Skeletal muscle tissue (tissue), 4 donors: ENCODE results near the gene ESPN. TPM values are rescaled to one million over a fixed set of nuclear protein-coding genes. Genes with fewer than 3 reads are reported as not detected.

Source experiments
- H3K27ac ChIP-seq: one replicate; pipeline ENCODE4 v1.7.0; 2013; ENCODE audit warnings: mild to moderate bottlenecking, low read depth, low read length, inconsistent platforms
- H3K27me3 ChIP-seq, 3 donors: one replicate each; pipeline ENCODE4 v1.7.0; 2013; ENCODE audit warnings: low read length in 3 of 3; ENCODE audit not compliant: control insufficient read depth in 3 of 3, insufficient read depth in 3 of 3
- H3K36me3 ChIP-seq, 3 donors: one replicate each; pipeline ENCODE4 v1.7.0; 2013; ENCODE audit warnings: low read length in 3 of 3; ENCODE audit not compliant: control insufficient read depth in 3 of 3, insufficient read depth in 3 of 3
- H3K4me1 ChIP-seq, 3 donors: one replicate each; pipeline ENCODE4 v1.7.0; 2013; ENCODE audit warnings: low read length in 3 of 3, mild to moderate bottlenecking in 3 of 3; ENCODE audit not compliant: control insufficient read depth in 3 of 3, insufficient read depth in 3 of 3
- H3K4me3 ChIP-seq, 3 donors: one replicate each; pipeline ENCODE4 v1.7.0; 2013; ENCODE audit warnings: low read length in 3 of 3
- H3K9ac ChIP-seq, 3 donors: one replicate each; pipeline ENCODE4 v1.7.0; 2013; ENCODE audit warnings: low read length in 3 of 3, mild to moderate bottlenecking in 3 of 3, moderate library complexity in 2 of 3, low read depth in 1 of 3
- H3K9me3 ChIP-seq, 3 donors: one replicate each; pipeline ENCODE4 v1.7.0; 2013; ENCODE audit warnings: low read length in 3 of 3; ENCODE audit not compliant: control insufficient read depth in 3 of 3
- total RNA-seq: library from RNA; depleted of rRNA; stranded (reverse); fragments of >200 nt; gene quantifications from one replicate; pipeline ENCODE4 v1.2.3, GENCODE V29; 2014
- donor health status: Osteomylitis.

The ESPN gene
- total RNA-seq, 1 donor from 2014 or later = 0.52 TPM

DNA sequence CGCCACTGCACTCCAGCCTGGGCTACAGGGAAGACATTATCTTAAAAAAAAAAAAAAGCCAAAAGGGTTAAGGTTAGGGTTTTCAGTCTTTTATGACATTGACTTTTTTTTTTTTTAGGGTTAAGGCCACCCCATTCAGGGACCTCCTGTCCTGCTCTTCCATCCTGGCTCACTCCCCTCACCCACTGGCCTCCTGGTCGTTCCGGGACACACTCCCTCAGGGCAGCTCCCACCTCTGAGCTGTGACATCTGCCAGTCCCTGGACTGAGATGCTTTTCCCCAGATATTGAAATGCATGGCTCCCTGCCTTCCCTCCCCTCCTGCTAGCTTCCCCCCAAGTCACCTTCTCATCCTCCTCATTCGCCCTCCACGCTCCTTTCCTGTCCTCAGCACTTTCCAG lies 57.2 kb downstream of the ESPN start:
- H3K9ac ChIP-seq = no peak overlapping the region
- H3K9me3 ChIP-seq = no peaks in the 10 kb centered on the region
- no peak overlapping the region for H3K4me3 ChIP-seq
- no peak overlapping the region for H3K27ac ChIP-seq
- peaks cover 10 to 20% (median 18%) of the 10 kb centered on the region in 3 donors for H3K27me3 ChIP-seq
- H3K36me3 ChIP-seq = no peaks in the 10 kb centered on the region
- peaks cover 6 to 8% (median 8%) of the 10 kb centered on the region in 3 donors for H3K4me1 ChIP-seq

DNA sequence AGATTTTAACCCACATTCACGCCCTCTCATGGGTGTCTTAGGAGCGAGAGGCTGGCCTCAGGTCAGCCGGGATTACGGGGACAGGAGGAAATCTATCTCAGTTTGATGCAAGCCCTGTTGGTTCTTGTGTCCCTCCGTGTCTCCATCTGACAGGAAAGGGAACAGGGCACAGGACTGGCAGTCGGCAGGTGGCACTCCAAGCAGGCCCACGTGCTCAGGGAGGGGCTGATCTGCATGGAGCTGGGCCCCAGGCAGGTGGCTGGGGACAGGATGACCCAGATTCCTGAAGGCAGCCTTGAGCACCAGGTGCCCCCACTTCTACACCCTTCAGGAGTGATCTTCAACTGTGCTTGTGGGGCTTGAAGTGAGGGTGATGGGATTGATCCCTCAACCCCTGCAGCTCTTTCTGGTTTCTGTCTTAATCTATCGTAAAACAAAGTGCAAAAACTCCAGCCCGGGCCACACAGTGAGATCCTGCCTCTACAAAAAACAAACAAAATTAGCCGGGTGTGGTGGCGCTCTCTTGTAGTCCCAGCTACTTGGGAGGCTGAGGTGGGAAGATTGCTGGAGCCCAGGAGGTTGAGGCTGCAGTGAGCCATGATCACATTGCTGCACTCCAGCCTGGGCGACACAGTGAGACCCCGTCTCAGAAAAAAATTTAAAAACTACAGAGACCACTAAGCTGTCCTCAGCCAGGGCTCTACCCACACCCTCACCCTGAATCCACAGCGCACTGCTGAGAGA lies 58.6 kb downstream of the ESPN start:
- peaks cover 10 to 20% (median 18%) of the 10 kb centered on the region in 3 donors for H3K27me3 ChIP-seq
- H3K27ac ChIP-seq = no peak overlapping the region
- H3K36me3 ChIP-seq = no peaks in the 10 kb centered on the region
- H3K9me3 ChIP-seq = no peaks in the 10 kb centered on the region
- peaks cover 6 to 8% (median 8%) of the 10 kb centered on the region in 3 donors for H3K4me1 ChIP-seq
- no peak overlapping the region for H3K4me3 ChIP-seq
- H3K9ac ChIP-seq = no peak overlapping the region

GRCh38 chr1:6483761-6484117 lies 59.2 kb downstream of the ESPN start:
- Histone ChIP-seq H3K36me3 (no peaks in the 10 kb centered on the region), H3K9me3 (no peaks in the 10 kb centered on the region), H3K27ac (no peak overlapping the region), H3K27me3 (peaks cover 10 to 20% (median 18%) of the 10 kb centered on the region in 3 donors), H3K9ac (no peak overlapping the region), H3K4me3 (no peak overlapping the region), H3K4me1 (peaks cover 6 to 8% (median 8%) of the 10 kb centered on the region in 3 donors)

DNA sequence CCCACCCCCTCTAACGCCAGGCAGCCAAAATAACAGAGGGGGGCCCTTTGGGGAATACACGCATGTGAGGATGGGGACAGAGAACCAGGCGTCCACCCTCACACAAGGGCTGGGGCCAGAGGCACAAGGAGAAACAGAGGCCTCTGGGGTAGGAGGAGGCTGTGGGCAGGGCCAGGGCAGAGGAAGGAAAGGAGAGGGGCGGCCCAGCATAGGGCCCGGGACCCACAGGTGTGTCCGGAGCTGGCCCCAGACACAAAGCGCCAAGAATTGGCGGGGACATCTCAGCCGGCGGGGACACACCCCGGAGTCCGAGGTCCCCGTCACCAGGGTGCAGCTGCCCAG lies 60.2 kb downstream of the ESPN start:
- Histone ChIP-seq H3K9me3 (no peaks in the 10 kb centered on the region), H3K9ac (no peak overlapping the region), H3K4me1 (peaks cover 6 to 10% (median 8%) of the 10 kb centered on the region in 3 donors), H3K27me3 (peaks cover 16 to 20% (median 18%) of the 10 kb centered on the region in 3 donors), H3K36me3 (no peaks in the 10 kb centered on the region), H3K27ac (no peak overlapping the region), H3K4me3 (peak overlapping the region in 1 of 3 donors; percentile 35)

DNA sequence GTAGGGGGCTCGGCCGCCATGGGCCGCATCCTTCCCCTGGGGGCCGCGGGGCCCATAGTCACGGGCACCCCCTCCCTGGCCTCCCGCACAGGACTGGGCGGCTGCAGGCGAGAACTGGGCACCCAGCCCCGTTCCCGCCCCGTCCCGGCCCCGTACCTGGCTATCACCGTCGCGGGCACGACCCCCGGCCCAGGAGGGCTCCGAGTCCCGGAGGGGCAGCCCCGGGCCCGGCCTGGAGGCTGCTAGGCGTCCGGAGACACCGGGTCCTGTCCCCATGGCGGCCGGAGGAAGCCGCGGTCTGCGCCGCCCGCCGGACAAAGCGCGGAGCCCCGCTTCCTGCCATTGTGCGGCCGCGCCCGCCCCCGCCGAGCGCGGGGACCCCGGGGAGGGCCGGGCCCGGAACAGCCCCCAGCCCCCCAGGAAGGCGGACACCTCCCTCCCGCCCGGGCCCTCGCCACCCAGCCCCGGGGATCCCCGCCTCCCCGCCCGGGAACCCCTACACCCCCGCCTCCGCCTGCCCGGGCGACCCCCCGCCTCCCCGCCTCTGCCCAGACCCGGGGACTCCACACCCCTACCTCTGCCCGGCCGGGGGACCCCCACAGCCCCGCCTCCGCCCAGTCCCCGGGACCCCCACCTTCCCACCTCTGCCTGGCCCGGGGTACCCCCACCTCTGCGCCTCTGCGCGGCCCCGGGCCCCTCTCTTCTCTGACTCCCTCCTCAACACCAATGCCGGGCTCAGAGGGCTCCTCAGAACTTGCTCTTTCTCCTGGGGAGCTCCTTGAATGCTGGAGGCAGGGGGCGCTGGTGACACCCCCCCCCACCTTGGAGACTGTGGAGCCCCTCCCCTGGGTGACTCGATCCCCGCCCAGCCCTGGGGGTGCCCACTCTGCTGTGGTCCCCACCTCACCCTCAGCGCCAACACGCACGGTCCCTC lies 60.9 kb downstream of the ESPN start:
- Histone ChIP-seq H3K9me3 (no peaks in the 10 kb centered on the region), H3K27me3 (peaks cover 18 to 25% (median 20%) of the 10 kb centered on the region in 3 donors), H3K27ac (no peak overlapping the region), H3K4me3 (peak overlapping the region in 1 of 3 donors; percentile 35), H3K36me3 (no peaks in the 10 kb centered on the region), H3K4me1 (peaks cover 12 to 16% (median 12%) of the 10 kb centered on the region in 3 donors), H3K9ac (no peak overlapping the region)

GRCh38 chr1:6486433-6487011 lies 61.9 kb downstream of the ESPN start:
- H3K27me3 ChIP-seq = peaks cover 18 to 28% (median 27%) of the 10 kb centered on the region in 3 donors
- H3K27ac ChIP-seq = no peak overlapping the region
- H3K9ac ChIP-seq = peak overlapping the region in 1 of 3 donors; percentile 16

DNA sequence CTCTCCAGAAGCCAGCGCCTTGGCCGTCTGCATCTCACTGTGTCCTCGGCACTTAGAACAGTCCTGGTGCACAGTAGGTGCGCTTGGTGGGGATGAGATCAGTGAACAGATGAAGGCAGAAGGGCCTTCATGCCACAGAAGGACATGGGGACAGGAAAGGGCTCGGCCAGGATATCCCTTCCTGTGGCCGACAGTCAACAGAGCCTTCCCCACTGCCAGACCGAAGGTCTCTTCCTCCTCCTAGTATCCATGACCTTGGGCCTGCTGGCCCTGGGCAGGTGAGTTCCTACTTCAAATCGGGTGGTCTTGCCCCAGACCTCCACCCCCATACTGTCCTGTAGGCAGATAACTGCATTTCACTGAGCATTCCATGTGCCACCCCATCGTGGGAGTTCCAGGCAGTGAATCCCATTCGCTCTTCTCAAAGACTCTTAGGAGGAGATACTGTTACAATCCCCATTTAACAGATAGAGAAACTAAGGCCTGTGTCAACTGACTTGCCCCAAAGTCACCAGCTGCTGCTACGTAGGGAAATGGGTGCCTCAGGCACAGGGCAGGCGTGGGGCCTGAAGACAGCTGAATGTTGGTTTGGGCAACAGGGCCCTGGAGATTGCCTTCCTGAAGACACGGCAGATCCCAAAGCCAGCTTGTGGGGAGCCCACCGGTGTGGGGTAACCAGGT lies 63.4 kb downstream of the ESPN start:
- H3K27ac ChIP-seq = no peak overlapping the region
- H3K36me3 ChIP-seq = no peaks in the 10 kb centered on the region
- H3K27me3 ChIP-seq = peaks cover 18 to 28% (median 27%) of the 10 kb centered on the region in 3 donors
- no peaks in the 10 kb centered on the region for H3K9me3 ChIP-seq
- H3K9ac ChIP-seq = no peak overlapping the region
- no peak overlapping the region for H3K4me3 ChIP-seq
- peaks cover 12 to 25% (median 18%) of the 10 kb centered on the region in 3 donors for H3K4me1 ChIP-seq

More at GRCh38 chr1:6486433-6487011, 61.9 kb downstream of the ESPN start:
- H3K9me3 ChIP-seq = no peaks in the 10 kb centered on the region
- H3K4me3 ChIP-seq = peak overlapping the region in 1 of 3 donors; percentile 13
- H3K4me1 ChIP-seq = peaks cover 12 to 18% (median 13%) of the 10 kb centered on the region in 3 donors
- H3K36me3 ChIP-seq = no peaks in the 10 kb centered on the region

DNA sequence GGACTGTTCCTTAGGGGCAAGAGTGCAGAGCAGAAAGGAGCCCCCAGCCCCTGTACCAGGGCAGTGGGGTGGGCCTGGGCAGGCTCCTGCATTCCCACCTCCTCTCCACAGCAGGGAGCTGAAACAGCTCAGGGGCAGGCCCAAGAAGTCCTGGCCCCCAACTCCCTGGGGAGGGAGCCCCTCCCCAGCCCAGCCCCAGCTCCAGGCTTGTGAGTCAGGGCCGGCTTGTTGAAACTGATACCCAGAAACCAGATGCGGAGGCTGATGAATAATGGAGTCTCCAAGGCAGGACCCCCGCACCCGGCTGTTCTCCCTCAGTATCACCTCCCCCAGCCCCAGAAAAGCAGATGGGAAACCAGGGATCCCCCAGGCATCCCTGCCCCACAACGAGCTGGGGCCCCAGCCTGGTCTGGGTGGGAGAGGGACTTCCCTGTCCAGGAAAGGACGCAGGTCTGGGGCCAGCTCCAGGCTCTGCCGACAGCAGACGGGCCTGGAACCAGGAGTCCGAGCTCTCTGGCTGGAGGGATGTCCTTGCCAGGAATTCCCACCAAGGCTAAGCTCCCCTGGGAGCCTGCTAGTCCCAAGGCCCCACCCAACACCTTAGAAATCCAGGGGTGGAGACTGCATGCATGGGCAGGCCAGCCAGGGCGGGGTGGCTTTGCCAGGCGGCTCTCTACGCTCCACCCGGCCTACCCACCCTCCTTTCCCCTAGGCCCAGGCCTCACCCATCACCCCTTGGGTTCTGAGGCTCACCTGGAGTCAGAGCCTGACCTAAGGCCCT lies 64.2 kb downstream of the ESPN start:
- Histone ChIP-seq H3K27me3 (peaks cover 18 to 28% (median 24%) of the 10 kb centered on the region in 3 donors), H3K36me3 (no peaks in the 10 kb centered on the region), H3K4me3 (no peak overlapping the region), H3K4me1 (peaks cover 12 to 29% (median 18%) of the 10 kb centered on the region in 3 donors), H3K27ac (no peak overlapping the region), H3K9me3 (no peaks in the 10 kb centered on the region), H3K9ac (no peak overlapping the region)

DNA sequence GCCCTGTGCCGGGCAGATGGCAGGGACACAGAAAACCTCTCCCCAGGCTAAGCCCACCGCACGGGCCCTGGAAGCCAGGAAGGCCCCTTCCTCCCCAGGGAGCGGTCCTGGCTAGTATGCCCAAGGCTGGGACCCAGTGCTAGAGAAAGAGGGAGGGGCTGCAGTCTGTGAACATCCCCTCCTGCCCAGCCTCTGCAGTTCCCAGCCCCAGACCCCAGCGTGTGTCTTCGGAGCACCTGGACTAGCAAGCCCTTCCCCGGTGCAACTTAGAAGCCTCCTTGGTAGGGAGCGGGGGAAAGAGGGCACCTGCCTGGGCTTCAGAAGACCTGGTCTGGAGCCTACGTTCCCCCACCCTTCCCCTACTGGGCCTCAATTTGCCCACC lies 64.8 kb downstream of the ESPN start:
- H3K9ac ChIP-seq = no peak overlapping the region
- no peak overlapping the region for H3K27ac ChIP-seq
- H3K27me3 ChIP-seq = peaks cover 16 to 28% (median 24%) of the 10 kb centered on the region in 3 donors
- no peaks in the 10 kb centered on the region for H3K9me3 ChIP-seq
- H3K36me3 ChIP-seq = no peaks in the 10 kb centered on the region
- peaks cover 12 to 29% (median 18%) of the 10 kb centered on the region in 3 donors for H3K4me1 ChIP-seq
- no peak overlapping the region for H3K4me3 ChIP-seq
